Measurements from ENCODE around the gene DOCK4. TPM values are rescaled to one million over a fixed set of nuclear protein-coding genes. Genes with fewer than 3 reads are reported as not detected.

DOCK4 gene
- total and polyA plus RNA-seq, 4 donors: 7.2 to 48.9 (median 12.8) TPM

DNA sequence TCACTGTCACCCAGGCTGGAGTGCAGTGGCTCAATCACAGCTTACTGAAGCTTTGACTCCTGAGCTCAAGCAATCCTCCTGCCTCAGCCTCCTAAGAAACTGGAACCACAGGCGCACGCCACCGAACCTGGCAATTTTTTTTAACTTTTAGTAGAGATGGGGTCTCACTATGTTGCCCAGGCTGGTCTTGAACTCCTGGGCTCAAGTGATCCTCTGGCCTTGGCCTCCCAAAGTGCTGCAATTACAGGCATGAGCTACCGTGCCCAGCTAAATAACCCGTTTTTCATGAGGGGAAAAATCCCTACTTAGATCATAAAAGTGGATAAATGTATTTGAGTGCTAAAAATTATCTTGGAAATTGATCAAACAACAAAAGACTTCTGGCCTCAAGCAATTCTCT lies 443.4 kb downstream of the DOCK4 start (continued):
- no peak for TF ChIP-seq GABPA (IDR thresholded peaks at IDR 0.05 in 1 of 2, conservative IDR thresholded peaks at IDR 0.05 in 1 of 2)
- TF ChIP-seq ATF3 (IDR thresholded peaks at IDR 0.05): no peak

DNA sequence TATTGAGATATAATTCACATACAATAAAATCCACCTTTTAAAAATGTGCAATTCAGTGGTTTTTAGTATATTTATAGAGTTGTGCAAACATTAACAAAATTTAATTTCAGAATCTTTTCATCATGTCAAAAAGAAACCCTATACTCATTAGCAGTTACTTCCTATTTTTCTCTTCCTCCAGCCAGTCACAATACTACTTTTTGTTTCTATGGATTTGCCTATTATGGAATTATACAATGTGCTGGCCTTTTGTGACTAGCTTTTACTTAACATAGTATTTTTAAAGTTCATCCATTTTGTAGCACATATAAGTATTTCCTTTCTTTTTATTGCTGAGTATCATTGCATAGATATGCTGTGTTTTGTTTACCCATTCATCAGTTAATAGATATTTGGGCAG lies 444.0 kb downstream of the DOCK4 start:
- Histone ChIP-seq H3K27me3 (ENCODE audit: control insufficient read depth in 4 of 4, insufficient read depth in 4 of 4, low read length in 3 of 4) (no peaks in the 10 kb centered on the region), H3K36me3 (ENCODE audit: control insufficient read depth in 4 of 4, insufficient read depth in 3 of 4, low read depth in 1 of 4, low read length in 3 of 4) (peaks cover 2 to 22% (median 17%) of the 10 kb centered on the region in 4 donors), H3K27ac (ENCODE audit: low read depth in 1 of 2, low read length in 2 of 2) (no peak overlapping the region), H3K4me1 (ENCODE audit: control insufficient read depth in 4 of 4, insufficient read depth in 4 of 4, low read length in 3 of 4) (peaks cover 0 to 14% (median 10%) of the 10 kb centered on the region in 4 donors), H3K9ac (ENCODE audit: low read depth in 1 of 2, low read length in 2 of 2) (no peak overlapping the region), H3K9me3 (ENCODE audit: control insufficient read depth in 4 of 4, low read length in 3 of 4) (no peaks in the 10 kb centered on the region), H3K4me3 (ENCODE audit: low read depth in 1 of 3, low read length in 3 of 3) (no peak overlapping the region)
- TF ChIP-seq, protein P1, sequence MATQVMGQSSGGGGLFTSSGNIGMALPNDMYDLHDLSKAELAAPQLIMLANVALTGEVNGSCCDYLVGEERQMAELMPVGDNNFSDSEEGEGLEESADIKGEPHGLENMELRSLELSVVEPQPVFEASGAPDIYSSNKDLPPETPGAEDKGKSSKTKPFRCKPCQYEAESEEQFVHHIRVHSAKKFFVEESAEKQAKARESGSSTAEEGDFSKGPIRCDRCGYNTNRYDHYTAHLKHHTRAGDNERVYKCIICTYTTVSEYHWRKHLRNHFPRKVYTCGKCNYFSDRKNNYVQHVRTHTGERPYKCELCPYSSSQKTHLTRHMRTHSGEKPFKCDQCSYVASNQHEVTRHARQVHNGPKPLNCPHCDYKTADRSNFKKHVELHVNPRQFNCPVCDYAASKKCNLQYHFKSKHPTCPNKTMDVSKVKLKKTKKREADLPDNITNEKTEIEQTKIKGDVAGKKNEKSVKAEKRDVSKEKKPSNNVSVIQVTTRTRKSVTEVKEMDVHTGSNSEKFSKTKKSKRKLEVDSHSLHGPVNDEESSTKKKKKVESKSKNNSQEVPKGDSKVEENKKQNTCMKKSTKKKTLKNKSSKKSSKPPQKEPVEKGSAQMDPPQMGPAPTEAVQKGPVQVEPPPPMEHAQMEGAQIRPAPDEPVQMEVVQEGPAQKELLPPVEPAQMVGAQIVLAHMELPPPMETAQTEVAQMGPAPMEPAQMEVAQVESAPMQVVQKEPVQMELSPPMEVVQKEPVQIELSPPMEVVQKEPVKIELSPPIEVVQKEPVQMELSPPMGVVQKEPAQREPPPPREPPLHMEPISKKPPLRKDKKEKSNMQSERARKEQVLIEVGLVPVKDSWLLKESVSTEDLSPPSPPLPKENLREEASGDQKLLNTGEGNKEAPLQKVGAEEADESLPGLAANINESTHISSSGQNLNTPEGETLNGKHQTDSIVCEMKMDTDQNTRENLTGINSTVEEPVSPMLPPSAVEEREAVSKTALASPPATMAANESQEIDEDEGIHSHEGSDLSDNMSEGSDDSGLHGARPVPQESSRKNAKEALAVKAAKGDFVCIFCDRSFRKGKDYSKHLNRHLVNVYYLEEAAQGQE (IDR thresholded peaks at IDR 0.05): no peak
- TF ChIP-seq HNF4G (IDR thresholded peaks at IDR 0.05) (no peak), EGR1 (IDR thresholded peaks at IDR 0.05; ENCODE audit: low read depth in 2 of 2) (no peak), GABPA (IDR thresholded peaks at IDR 0.05 in 1 of 2, conservative IDR thresholded peaks at IDR 0.05 in 1 of 2) (no peak), CTCF (IDR thresholded peaks at IDR 0.05; ENCODE audit: low read depth, low read length, missing input control) (no peak), TAF1 (conservative IDR thresholded peaks at IDR 0.05) (no peak), ATF3 (IDR thresholded peaks at IDR 0.05) (no peak), RXRA (IDR thresholded peaks at IDR 0.05) (no peak), MAX (IDR thresholded peaks at IDR 0.05) (no peak), SP1 (IDR thresholded peaks at IDR 0.05) (no peak), FOXA2 (IDR thresholded peaks at IDR 0.05) (no peak)
- TF ChIP-seq, protein P2, sequence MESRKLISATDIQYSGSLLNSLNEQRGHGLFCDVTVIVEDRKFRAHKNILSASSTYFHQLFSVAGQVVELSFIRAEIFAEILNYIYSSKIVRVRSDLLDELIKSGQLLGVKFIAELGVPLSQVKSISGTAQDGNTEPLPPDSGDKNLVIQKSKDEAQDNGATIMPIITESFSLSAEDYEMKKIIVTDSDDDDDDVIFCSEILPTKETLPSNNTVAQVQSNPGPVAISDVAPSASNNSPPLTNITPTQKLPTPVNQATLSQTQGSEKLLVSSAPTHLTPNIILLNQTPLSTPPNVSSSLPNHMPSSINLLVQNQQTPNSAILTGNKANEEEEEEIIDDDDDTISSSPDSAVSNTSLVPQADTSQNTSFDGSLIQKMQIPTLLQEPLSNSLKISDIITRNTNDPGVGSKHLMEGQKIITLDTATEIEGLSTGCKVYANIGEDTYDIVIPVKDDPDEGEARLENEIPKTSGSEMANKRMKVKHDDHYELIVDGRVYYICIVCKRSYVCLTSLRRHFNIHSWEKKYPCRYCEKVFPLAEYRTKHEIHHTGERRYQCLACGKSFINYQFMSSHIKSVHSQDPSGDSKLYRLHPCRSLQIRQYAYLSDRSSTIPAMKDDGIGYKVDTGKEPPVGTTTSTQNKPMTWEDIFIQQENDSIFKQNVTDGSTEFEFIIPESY (IDR thresholded peaks at IDR 0.05): no peak
- DNase-seq (ENCODE audit: low spot score): no peak

Data from liver (tissue), 9 donors.